Bronchus fibroblast of lung (primary cell): Measurements from ENCODE around the gene KCNK13. TPM values are rescaled to one million over a fixed set of nuclear protein-coding genes. Genes with fewer than 3 reads are reported as not detected.

Experiments used
- total RNA-seq: library from RNA; depleted of rRNA; stranded (reverse); fragments of >200 nt; gene quantifications from 2 replicates; pipeline ENCODE4 v1.2.3, GENCODE V29; 2015

KCNK13 gene
- total RNA-seq, result not detected in 2 replicates

GRCh38 chr14:90061685-90062126, at the start of gene KCNK13:
Gene KCNK13 (plus strand): TSS chr14:90061994. CDS start chr14:90062206, 212 bp downstream.

Other genes with a start within 250 kb of the KCNK13 start
- 10.9 and 11.6 TPM in 2 replicates for gene EFCAB11, start 107.3 kb upstream of the KCNK13 start, total RNA-seq
- 24.1 and 30.8 TPM in 2 replicates for gene TDP1, start 106.1 kb upstream of the KCNK13 start, total RNA-seq
- 136 and 184 TPM in 2 replicates for gene PSMC1, start 194.6 kb downstream of the KCNK13 start, total RNA-seq